ENCODE measurements around the gene FAM20C.

- TF ChIP-seq CTCF (IDR thresholded peaks at IDR 0.05; ENCODE audit: low read depth, low read length) (no peak), EZH2phosphoT487 (IDR thresholded peaks at IDR 0.05; ENCODE audit: low read depth) (no peak)
Observed at GRCh38 chr7:276230-276835, 84.0 kb downstream of the FAM20C start.
